Activated CD4-positive, alpha-beta memory T cell treated with anti-CD3 and anti-CD28 coated beads for 36 hours (primary cell): ENCODE data around the gene RBMS1. TPM values are rescaled to one million over a fixed set of nuclear protein-coding genes. Genes with fewer than 3 reads are reported as not detected.
"Not testable (repeated sequence)": the region's sequence is repeated elsewhere in the genome, so short reads cannot be mapped to it uniquely, and the experiment has no call there.

Experiments used
- CTCF ChIA-PET: fragments of 350-600 bp; sonication (Branson Sonifier 250); formaldehyde crosslinking; loops from one replicate; lab custom pipeline; 2021; ENCODE audit warnings: antibody characterized with exemption, inconsistent platforms; lab: Charles Lee
- POLR2A ChIA-PET: fragments of 350-600 bp; sonication (Branson Sonifier 250); formaldehyde crosslinking; loops from one replicate; lab custom pipeline; 2021; ENCODE audit warnings: antibody characterized with exemption; lab: Charles Lee
- DNase-seq: peaks from one replicate; pipeline ENCODE4 v3.0.0-alpha.2; 2020
- H3K27ac Mint-ChIP-seq: one replicate; pipeline ENCODE4 v1.8.0; 2021; ENCODE audit warnings: mixed read lengths
- H3K27me3 Mint-ChIP-seq: one replicate; pipeline ENCODE4 v1.8.0; 2021; ENCODE audit warnings: mixed read lengths
- H3K36me3 Mint-ChIP-seq: one replicate; pipeline ENCODE4 v1.8.0; 2021; ENCODE audit warnings: mixed read lengths
- H3K4me1 Mint-ChIP-seq: one replicate; pipeline ENCODE4 v1.8.0; 2021; ENCODE audit warnings: low read depth, mixed read lengths
- H3K4me3 Mint-ChIP-seq: one replicate; pipeline ENCODE4 v1.8.0; 2021; ENCODE audit warnings: mild to moderate bottlenecking, mixed read lengths
- H3K9me3 Mint-ChIP-seq: one replicate; pipeline ENCODE4 v1.8.0; 2021; ENCODE audit warnings: mixed read lengths
- intact Hi-C: fragments of 100-400 bp; cut with micrococcal nuclease; formaldehyde crosslinking; loops from one replicate; pipeline ENCODE4 v1.15.1; 2023
- total RNA-seq, 2 experiments: library from RNA; stranded (reverse); gene quantifications; one replicate each; pipeline ENCODE4 v1.2.3, GENCODE V29; 2021

Gene RBMS1
- total RNA-seq, 2 experiments from 2014 or later: 37.9 to 40.0 TPM

- intact Hi-C loops: no loop called here
- ChIA-PET CTCF (interaction anchor here (2.0 to 2.2 kb wide), 2 partner anchors 12 to 22 kb away, joined by 5 to 6 read pairs; no protein-coding TSS in a partner anchor), POLR2A (no interaction called here)
- no peaks in the 10 kb centered on the region for H3K9me3 Mint-ChIP-seq
- H3K27me3 Mint-ChIP-seq: no peaks in the 10 kb centered on the region
- H3K27ac Mint-ChIP-seq: no peak overlapping the region
- no peaks in the 10 kb centered on the region for H3K36me3 Mint-ChIP-seq
- DNase-seq: no peak
- H3K4me1 Mint-ChIP-seq: peaks cover 81% of the 10 kb centered on the region
- H3K4me3 Mint-ChIP-seq: no peak overlapping the region
Measured at GRCh38 chr2:160375037-160375436, 118.6 kb downstream of the RBMS1 start.

- Mint-ChIP-seq H3K27me3 (no peaks in the 10 kb centered on the region), H3K36me3 (no peaks in the 10 kb centered on the region), H3K27ac (no peak overlapping the region), H3K4me1 (peaks cover 81% of the 10 kb centered on the region), H3K4me3 (no peak overlapping the region), H3K9me3 (no peaks in the 10 kb centered on the region)
- no peak for DNase-seq
- CTCF ChIA-PET: interaction anchor here (0.8 to 2.2 kb wide), 4 partner anchors 14 to 104 kb away, joined by 3 to 6 read pairs (median 4); no protein-coding TSS in a partner anchor
- POLR2A ChIA-PET: no interaction called here
- intact Hi-C loops: no loop called here
Measured at GRCh38 chr2:160373666-160374065, 119.9 kb downstream of the RBMS1 start.

- no peak for DNase-seq
- Mint-ChIP-seq H3K27ac (no peak overlapping the region), H3K4me1 (peaks cover 82% of the 10 kb centered on the region), H3K36me3 (no peaks in the 10 kb centered on the region), H3K27me3 (no peaks in the 10 kb centered on the region), H3K4me3 (no peak overlapping the region), H3K9me3 (no peaks in the 10 kb centered on the region)
- CTCF ChIA-PET: interaction anchor here (0.8 to 2.0 kb wide), 2 partner anchors 14 to 103 kb away, joined by 3 to 6 read pairs; no protein-coding TSS in a partner anchor
- POLR2A ChIA-PET: no interaction called here
- intact Hi-C loops: no loop called here
Measured at GRCh38 chr2:160373263-160373662, 120.3 kb downstream of the RBMS1 start.

- intact Hi-C loops: no loop called here
- no peak for DNase-seq
- Mint-ChIP-seq H3K27ac (no peak overlapping the region), H3K4me1 (peaks cover 87% of the 10 kb centered on the region), H3K9me3 (no peaks in the 10 kb centered on the region), H3K4me3 (no peak overlapping the region), H3K36me3 (no peaks in the 10 kb centered on the region), H3K27me3 (no peaks in the 10 kb centered on the region)
- ChIA-PET POLR2A (no interaction called here), CTCF (no interaction called here)
Measured at GRCh38 chr2:160372585-160372984, 121.0 kb downstream of the RBMS1 start.

GRCh38 chr2:160372010-160372356, 121.6 kb downstream of the RBMS1 start:
- Mint-ChIP-seq H3K27ac (no peak overlapping the region), H3K4me1 (peaks cover 81% of the 10 kb centered on the region), H3K4me3 (no peak overlapping the region), H3K9me3 (no peaks in the 10 kb centered on the region), H3K27me3 (no peaks in the 10 kb centered on the region), H3K36me3 (no peaks in the 10 kb centered on the region)
- intact Hi-C loops: no loop called here
- CTCF ChIA-PET: interaction anchor here (1.6 kb wide), 1 partner anchor 17 kb away, joined by 4 read pairs; no protein-coding TSS in a partner anchor
- DNase-seq: no peak
- POLR2A ChIA-PET: no interaction called here

- CTCF ChIA-PET: interaction anchor here (0.7 to 1.6 kb wide), 3 partner anchors 9 to 261 kb away, joined by 3 to 4 read pairs (median 3); no protein-coding TSS in a partner anchor
- H3K4me1 Mint-ChIP-seq: peaks cover 81% of the 10 kb centered on the region
- POLR2A ChIA-PET: no interaction called here
- H3K4me3 Mint-ChIP-seq: no peak overlapping the region
- H3K27ac Mint-ChIP-seq: no peak overlapping the region
- no peaks in the 10 kb centered on the region for H3K9me3 Mint-ChIP-seq
- intact Hi-C loops: no loop called here
- H3K27me3 Mint-ChIP-seq: no peaks in the 10 kb centered on the region
- peaks cover 2% of the 10 kb centered on the region for H3K36me3 Mint-ChIP-seq
- DNase-seq: no peak
Measured at GRCh38 chr2:160371251-160372009, 122.2 kb downstream of the RBMS1 start.

GRCh38 chr2:160368988-160369930, 124.3 kb downstream of the RBMS1 start:
- Mint-ChIP-seq H3K4me1 (peaks cover 76% of the 10 kb centered on the region), H3K4me3 (no peak overlapping the region), H3K27me3 (no peaks in the 10 kb centered on the region), H3K27ac (no peak overlapping the region), H3K36me3 (peaks cover 8% of the 10 kb centered on the region), H3K9me3 (no peaks in the 10 kb centered on the region)
- intact Hi-C loops: loop anchor here (2.0 kb wide), 1 partner anchor 14 kb away; no protein-coding TSS in a partner anchor
- DNase-seq: no peak
- ChIA-PET POLR2A (no interaction called here), CTCF (no interaction called here)

GRCh38 chr2:160367887-160368286, 125.7 kb downstream of the RBMS1 start:
- Mint-ChIP-seq H3K36me3 (peaks cover 11% of the 10 kb centered on the region), H3K27ac (no peak overlapping the region), H3K27me3 (no peaks in the 10 kb centered on the region), H3K4me3 (no peak overlapping the region), H3K9me3 (no peaks in the 10 kb centered on the region), H3K4me1 (peaks cover 73% of the 10 kb centered on the region)
- POLR2A ChIA-PET: no interaction called here
- intact Hi-C loops: loop anchor here (2.0 kb wide), 1 partner anchor 13 kb away; no protein-coding TSS in a partner anchor
- CTCF ChIA-PET: no interaction called here
- no peak for DNase-seq

- CTCF ChIA-PET, H3K27me3 Mint-ChIP-seq, DNase-seq, intact Hi-C loops, POLR2A ChIA-PET, H3K9me3 Mint-ChIP-seq, H3K4me3 Mint-ChIP-seq, H3K27ac Mint-ChIP-seq: not testable (repeated sequence)
- H3K36me3 Mint-ChIP-seq: peaks cover 13% of the 10 kb centered on the region
- peaks cover 70% of the 10 kb centered on the region for H3K4me1 Mint-ChIP-seq
Measured at GRCh38 chr2:160367139-160367538, 126.5 kb downstream of the RBMS1 start.

GRCh38 chr2:160366474-160366873, 127.1 kb downstream of the RBMS1 start:
- peaks cover 14% of the 10 kb centered on the region for H3K36me3 Mint-ChIP-seq
- POLR2A ChIA-PET: no interaction called here

GRCh38 chr2:160365716-160366367, 127.8 kb downstream of the RBMS1 start:
- no peak for DNase-seq
- POLR2A ChIA-PET: no interaction called here
- no peak overlapping the region for H3K4me3 Mint-ChIP-seq
- CTCF ChIA-PET: no interaction called here
- intact Hi-C loops: no loop called here
- H3K36me3 Mint-ChIP-seq: peaks cover 14% of the 10 kb centered on the region
- H3K27me3 Mint-ChIP-seq: no peaks in the 10 kb centered on the region
- no peak overlapping the region for H3K27ac Mint-ChIP-seq
- no peaks in the 10 kb centered on the region for H3K9me3 Mint-ChIP-seq
- H3K4me1 Mint-ChIP-seq: peaks cover 62% of the 10 kb centered on the region

More at GRCh38 chr2:160366474-160366873, 127.1 kb downstream of the RBMS1 start:
- no peak overlapping the region for H3K27ac Mint-ChIP-seq
- CTCF ChIA-PET: no interaction called here
- no peak overlapping the region for H3K4me3 Mint-ChIP-seq
- DNase-seq: no peak
- intact Hi-C loops: no loop called here
- peaks cover 66% of the 10 kb centered on the region for H3K4me1 Mint-ChIP-seq
- no peaks in the 10 kb centered on the region for H3K27me3 Mint-ChIP-seq
- H3K9me3 Mint-ChIP-seq: no peaks in the 10 kb centered on the region
